TTC549 (cell line): ENCODE measurements around the gene THRB.
"Not testable (repeated sequence)": the region's sequence is repeated elsewhere in the genome, so short reads cannot be mapped to it uniquely, and the experiment has no call there.

Source experiments
- FAIRE-seq: peaks from 2 replicates; lab custom pipeline; 2012; peaks lifted over from hg19 to GRCh38; lab: Jason Lieb, UNC

The THRB gene

DNA sequence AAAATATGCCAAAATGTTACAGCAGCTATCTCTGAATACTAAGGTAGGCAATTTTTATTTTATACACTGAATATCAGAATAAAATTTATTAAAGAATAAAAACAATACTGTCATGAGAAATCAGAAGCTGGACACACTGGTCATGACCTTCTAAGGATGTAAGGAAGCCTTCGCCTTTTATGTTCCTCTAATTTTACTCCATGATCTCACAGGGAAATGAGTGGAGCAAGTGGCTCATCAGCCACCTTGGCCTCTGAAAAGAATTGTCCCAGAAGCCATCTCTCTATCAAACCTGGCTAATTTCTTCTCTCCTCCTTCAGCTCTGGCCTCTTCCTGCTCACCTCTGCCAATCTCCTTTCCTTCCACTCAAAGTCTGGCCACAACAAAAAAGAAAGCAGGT is 48.6 kb downstream of the THRB start:
- FAIRE-seq: no peak

DNA sequence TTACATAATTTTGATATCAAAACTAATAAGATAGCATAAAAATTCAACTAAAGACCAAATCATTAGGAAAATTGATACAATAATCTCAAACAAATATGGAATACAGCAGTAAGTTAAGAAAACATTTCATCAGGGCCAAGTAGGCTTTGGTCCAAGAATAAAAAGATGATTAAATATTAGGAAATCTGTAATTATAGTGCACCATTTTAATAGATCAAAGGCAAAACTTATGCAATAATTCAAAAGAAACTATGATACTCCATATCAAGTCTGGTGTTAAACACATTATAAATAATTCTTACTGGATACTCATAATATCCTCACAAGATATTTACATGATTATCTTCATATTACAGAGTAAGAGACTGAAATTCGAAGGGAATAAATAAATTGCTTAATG is 51.2 kb downstream of the THRB start:
- FAIRE-seq: no peak

DNA sequence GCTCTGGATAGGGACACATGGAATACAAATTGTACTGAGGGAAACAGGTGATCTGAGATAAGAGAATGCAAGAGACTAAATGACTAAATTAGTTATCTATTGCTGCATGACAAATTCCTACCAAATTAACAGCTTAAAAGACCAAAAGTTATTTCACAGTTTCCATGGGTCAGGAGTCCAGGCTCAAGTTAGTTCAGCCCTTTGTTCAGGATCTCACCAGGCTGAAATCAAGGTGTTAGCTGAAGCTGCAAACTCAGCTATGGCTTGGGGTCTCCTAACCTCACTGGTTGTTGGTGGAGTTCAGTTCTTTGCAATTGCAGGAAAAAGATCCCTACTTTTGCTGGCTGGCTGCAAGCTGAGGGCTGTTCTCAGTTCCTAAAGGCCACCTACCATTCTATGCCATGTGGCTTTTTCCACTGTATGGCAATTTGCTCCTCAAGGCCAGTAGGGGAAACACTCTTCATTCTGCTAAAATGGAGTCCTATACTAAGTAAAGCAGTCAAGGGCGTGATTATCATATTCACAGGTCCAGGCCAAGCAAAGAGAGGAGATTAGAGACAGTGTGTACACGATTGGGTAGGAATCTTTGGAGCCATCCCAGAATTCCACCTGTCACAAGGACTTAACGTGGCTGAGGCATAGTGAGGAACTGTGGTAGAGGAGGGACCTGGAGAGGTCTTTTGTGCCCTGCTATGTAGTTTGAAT is 53.7 kb downstream of the THRB start:
- no peak for FAIRE-seq

DNA sequence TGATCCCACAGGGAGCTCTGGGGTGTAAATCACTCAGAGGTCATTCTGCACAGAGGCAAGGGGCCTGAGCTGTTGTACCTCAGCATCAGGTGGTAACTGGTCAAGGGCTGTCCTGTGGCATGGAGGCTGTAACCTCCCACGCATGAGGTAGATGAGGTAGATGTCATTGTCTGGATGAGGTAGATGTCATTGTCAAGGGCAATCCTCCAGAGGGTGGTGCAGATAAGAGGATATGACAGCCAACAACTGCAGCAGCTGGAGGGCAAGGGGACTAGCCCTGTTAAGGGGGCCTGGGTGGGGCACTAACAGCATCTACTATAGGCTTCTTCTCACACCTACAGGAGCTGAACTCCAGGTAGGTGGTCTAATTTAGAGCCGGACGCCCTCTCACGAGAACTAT is 55.6 kb downstream of the THRB start:
- no peak for FAIRE-seq

DNA sequence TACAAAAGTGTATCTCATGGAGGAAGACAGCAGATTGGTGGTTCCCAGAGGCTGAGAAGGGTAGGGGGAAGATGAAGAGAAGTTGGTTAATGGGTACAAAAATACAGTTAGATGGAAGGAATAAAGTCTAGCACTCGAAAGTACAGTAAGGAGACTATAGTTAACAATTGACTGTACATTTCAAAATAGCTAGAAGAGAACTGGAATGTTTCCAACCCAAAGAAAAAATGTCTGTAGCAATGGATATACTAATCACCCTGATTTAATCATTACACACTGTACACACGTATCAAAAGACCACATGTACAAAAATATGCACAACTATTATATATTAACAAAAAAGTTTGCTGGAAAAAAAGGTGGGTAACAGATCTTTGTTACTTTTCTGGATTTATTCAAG is 57.3 kb downstream of the THRB start:
- FAIRE-seq: no peak

DNA sequence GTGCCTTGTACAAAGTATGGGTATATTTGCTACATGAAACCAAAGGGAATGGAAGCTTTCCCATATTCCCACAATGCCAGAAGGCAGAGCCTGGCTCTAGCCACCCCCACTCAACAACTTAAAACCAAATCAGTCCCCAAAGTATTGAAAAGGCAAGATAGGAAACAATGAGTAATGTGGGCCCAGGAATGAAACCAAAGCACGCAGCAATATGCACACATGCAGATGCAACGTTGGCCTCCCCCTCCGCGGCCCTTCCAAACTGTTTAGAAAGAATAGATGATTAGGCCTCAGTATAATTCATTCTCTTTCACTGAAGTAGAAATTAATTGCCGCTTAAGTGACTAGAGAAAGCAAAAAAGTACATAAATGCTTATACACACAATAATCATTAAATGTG is 59.1 kb downstream of the THRB start:
- no peak for FAIRE-seq

DNA sequence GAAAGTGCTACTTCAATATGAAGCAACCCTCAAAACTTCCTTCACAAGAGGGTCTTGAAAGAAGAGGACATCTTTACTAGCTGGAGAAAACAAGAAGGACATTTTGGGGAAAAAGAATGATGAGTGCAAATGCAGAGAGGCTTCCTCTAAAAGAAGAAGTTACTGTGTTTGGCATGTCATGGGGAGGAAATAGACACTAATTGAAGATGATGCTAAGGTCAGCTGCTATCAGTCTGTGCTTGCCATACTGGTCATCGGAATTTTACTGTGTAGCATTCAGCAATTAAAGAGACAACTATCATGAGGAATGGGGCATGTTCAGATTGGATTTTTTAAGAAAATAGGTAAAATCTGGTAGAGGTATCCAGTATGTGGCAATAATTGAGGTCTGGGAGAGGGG is 60.0 kb downstream of the THRB start:
- FAIRE-seq: no peak

DNA sequence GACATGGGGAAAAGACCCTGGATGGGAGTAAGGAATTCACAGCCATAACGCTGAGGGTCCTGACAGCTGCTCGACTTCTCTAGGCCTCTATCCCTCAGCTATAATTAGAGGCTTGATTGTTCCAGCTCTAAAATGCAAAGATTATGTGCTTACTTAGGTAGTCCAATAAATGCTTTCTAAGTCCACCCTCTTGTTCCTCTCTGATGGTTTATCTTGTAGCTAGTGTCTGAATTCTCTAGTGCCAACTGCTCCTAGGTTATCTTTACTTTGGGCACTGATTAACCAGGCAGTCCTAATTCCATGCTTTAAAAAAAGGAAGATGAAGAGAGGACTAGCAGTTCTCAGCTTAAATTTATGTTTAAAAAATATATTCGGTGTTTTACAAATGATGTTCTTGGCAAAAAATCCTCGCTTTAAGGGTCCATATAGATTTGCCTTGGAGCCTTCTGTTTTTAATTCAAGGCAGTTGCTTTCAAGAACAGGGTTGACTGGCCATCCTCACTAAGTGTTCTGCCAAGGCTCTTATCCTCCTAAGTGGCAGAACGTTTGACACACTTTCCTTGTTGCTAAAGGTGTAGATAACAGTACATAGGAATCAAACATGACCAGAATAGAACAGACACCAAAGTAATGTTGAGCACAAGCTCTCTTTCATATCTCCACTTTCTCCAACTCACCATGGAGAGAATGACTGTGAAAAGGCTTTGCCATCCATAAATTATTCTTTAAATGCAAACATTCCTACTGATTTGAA is 60.6 kb downstream of the THRB start:
- no peak for FAIRE-seq

DNA sequence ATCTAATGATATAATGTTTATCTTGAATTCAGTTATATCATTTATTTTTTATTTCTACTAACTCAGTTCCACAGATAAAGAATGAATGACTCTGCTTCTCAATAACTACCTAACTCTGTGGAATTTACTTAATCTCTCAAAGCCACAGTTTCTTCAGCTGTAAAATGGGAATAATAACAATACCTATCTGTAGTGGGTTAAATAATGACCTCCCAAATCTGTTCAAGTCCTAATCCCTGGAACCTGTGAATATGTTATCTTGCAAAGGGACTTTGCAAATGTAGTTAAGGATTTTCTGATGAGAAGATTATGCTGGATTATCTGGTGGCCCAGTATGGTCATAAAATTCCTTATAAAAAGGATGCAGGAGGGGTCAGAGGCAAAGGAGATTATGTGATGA is 61.7 kb downstream of the THRB start:
- no peak for FAIRE-seq

DNA sequence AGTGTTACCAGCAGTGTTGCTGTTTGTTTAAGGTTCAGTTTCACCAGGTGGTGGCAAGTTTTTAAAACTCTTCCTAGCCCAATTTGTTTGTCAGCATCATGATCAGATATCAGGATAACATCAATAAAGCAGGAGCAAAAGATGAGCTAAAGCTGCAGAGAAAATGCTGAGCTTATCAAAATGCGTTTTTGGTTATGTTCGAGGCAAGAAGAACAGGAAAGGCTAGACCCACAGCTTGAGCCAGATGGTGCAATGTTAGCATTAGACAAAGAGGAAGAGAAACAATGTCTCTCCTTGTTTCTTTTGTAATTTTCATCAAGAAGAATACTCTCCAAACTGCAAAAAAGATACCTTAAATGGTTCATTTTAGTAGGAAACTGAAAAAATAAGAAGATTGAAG is 66.2 kb downstream of the THRB start:
- FAIRE-seq: no peak

DNA sequence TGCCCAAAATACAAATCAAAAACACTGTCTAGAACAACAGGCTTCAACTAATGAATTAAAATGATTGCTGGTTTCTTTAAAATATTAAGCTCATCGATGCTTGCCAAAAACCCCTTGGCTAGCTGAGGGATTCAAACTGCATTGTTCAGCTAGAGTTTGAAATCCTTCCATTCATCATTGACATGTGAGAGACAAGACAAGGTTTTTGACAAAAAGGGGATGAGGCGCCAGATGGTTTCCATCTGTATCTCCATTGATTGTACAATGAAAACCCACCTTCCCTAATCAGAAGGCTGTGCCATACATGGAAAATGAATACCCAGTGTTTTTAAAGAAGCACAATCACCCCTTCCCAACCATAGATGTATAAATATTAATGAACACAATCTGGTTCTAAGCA is 67.8 kb downstream of the THRB start:
- no peak for FAIRE-seq

DNA sequence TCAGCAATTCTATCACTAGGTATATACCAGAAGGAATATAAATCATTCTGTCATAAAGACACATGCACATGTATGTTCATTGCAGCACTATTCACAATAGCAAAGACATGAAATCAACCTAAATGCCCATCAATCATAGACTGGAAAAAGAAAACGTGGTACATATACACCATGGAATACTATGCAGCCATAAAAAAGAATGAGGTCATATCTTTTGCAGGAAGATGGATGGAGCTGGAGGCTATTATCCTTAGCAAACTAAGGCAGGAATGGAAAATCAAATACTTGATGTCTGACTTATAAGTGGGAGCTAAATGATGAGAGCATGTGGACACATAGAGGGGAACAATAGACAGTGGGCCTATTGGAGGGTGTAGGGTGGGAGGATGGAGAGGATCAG is 73.8 kb downstream of the THRB start:
- FAIRE-seq: not testable (repeated sequence)

DNA sequence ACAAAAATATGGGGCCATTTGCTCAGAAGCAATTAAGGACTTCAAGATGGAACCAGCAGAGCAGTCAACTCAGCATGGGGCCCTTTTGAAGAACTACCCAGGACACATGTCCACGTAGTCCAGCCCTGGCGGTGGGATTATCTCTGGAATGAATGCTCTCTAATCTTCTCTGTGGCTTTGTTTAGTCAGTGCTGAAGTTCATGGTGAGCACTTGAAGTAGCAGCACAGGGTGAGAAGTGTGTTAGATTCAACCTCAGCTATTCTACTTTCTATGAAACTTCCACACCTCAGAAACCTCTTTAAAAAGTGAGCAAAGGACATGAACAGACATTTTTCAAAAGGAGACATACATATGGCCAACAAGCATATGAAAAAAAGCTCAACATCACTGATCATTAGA is 74.4 kb downstream of the THRB start:
- FAIRE-seq: no peak

DNA sequence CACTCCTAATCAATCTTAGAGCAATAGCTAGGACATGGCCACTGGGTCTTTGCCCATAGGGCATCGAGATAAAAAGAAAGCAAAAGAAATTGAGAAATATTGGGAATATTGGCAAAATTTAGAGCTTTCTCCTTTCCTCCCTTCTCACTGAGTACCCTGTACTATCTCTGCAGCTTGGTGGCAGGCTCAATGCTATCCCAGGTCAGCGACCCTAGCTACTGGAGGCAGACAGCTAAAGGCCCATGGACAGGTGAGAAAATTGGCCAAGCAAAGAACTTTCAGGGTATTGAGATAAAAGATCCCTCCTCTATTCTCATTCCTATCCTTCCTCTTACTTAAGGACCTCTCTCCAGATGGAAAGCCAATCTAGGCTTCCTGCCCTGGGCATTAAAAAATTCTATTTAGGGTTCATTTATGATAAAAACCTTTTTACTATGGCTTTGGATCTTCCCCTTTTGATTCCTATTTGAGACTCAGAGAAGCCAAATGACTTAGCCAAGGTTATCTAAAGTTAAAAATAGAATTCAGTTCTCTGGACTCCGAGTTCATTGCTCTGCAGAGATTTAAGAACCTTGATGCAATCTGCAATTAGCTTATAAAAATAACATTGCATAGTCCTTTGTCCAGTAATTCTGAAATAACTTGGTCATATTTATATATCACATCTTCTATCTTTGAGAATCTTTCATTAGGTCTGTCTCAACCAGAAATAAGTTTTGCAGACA is 75.4 kb downstream of the THRB start:
- no peak for FAIRE-seq

DNA sequence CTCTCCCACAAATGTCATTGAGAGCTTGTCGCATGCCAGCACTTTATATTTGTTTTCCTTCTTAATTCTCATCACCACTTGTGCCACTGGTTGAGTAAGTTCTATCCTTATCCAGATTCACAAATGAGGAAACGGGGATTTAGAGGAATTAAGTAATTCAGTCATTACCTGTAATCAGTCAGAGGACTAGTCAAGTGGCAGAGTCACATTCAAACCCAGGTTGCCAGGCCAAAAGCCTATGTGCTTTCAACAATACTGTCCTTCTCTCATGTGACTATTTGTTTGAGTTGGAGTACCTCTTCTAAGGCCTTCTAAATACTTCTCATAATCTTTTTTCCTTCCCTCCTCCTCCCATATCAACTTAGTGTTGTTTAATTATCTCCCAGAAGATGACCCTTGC is 76.9 kb downstream of the THRB start:
- FAIRE-seq: no peak

DNA sequence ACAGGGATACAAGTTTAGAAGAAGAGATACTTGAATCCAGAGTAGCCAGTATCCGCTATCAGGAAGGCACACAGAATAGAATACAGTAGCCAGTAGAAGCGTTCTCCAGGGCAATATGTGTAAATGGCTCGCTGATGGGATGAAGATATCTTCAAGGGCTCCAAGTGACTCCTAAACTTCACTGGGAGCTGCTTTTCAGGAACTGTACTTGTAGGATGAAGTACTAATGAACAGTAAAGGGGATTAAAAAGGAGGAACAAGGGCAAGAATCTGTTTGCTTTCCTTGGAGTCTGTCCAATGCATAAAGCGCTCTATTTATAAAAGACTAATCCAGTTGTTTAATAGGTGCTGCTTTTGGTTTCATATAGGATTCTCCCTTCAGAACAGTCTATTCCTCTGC is 78.4 kb downstream of the THRB start:
- no peak for FAIRE-seq

DNA sequence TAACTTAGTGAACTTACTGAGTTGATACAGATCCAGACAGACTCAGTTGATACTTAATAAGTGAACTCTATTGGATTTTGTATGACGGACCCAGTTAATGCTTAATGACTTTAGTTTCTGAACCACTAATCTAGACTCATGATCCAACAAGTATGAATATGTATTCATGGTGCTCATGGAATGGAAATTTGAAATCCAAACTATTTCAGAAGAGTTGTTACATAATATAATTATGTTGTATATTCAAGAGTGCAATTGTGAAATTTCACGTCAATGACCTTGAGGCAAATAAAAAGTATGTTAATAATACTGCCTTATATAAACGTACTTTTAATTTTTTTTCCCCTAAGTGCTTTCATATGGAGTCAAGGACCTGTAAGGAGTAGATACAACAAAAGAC is 78.8 kb downstream of the THRB start:
- FAIRE-seq: no peak

DNA sequence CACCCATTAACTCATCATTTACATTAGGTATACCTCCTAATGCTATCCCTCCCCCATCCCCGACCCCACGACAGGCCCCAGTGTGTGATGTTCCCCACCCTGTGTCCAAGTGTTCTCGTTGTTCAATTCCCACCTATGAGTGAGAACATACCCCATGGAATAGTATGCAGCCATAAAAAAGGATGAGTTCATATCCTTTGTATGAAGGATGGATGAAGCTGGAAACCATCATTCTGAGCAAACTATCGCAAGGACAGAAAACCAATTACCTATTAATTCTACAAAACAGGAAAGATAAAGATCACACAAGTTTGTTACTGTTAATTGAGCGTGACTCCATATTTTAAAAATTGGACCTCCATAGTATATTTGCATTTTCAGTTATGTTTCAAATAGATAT is 81.0 kb downstream of the THRB start:
- FAIRE-seq: not testable (repeated sequence)

DNA sequence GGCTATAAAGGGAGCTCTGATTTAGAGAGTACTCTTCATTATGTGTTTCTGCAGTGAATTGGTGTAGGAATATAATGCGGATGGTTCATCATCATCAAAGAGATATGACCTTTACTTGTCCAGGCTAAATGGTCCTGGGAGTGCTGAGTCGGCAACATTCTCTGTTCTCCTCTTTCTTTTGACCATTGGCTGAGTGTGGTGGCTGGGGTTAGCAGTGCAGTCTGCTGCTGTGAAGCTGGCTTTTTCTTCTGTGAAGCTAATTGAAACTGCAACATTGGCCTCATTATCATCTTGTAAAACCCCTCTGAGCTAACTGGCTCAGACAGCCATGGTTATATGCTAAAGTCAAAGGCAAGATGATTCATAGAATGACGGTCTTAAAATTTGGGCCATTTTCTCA is 83.8 kb downstream of the THRB start:
- FAIRE-seq: no peak

DNA sequence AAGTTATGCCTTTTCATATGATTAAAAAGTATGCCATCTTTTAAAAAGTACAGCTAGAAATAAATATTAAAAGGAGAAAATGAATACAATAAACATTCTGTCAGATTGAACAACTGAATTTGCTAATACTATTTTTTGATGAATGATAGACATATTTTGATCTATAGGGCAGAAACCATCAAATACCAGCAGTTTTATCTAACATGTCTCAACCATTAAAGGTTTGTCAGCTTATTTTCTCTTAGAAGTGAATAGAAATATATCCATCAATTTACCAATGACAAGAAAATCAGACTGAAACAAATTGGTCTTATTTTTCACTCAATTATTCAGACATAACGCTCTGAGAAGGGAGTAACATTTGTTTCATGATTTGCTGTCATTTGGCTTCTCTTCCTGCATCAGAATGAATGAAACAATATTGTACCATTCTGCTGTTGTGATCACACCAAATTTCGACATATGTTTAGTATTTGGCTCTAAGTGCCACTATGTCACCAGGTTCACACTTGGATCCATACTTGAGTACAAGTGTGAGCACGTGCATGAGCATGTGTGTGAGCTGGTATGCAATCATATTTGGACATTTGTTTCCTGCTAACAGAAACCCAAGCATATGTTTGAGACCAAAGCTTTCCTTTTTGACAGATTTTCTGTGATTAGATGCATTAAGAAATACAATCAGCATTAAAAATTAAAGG is 86.5 kb downstream of the THRB start:
- no peak for FAIRE-seq

DNA sequence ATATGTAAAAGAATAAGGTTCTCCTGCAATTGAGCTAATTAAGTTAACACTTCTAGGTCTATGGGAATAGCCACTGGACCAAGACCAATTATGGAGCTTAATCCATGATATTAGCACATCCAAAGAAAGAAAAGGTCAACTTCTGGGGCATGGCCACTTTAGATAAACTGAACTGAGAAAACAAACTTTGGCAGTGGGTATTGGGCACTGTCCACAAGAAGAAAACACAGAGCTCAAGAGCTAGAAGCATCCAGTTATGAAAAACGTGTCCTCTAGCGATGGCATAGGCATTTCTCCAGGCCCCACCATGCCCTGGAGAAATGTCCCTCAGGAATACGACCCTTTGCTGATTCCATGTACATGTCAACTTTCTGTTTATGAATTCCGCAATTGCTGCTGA is 87.8 kb downstream of the THRB start:
- no peak for FAIRE-seq

DNA sequence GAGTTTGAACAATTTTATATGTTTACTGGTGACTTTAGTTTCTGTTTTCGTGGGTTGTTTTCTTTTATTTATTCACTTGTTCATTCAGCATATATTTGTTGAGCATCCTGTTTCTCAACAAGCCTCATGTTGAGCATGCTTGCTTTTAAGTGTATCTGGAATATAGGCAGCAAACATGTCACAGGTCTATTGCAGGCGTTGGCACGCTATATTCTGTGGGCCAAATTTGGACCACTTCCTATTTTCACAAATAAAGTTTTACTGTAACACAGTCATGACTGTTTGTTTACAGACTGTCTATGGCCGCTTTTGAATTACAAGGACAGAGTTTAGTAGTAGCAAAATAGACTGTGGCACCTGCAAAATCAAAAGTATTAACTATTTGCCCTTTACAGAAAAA is 89.6 kb downstream of the THRB start:
- FAIRE-seq: no peak

DNA sequence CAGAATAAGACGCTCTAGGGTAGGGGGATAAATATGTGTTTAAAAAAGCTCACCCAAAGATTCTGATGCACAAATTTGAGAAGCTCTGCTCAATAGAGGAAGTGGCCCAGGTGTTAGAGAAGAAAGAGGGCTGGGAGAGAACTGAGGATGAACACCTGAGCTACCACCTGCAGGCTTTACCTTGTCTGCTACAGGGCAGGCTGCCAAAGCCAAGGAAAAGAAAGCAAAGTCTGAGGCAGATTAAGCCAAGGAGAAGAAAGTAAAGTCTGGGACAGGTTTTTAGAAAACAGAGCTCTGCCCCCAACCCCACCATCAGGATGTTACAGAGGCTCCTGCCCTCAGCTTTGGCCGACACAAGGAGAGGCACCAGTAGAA is 92.9 kb downstream of the THRB start:
- no peak for FAIRE-seq
